ENCODE measurements around the gene SLC9A1.

The SLC9A1 gene

GRCh38 chr1:27124405-27124804, 30.5 kb downstream of the SLC9A1 start:
- H3K9me3 ChIP-seq (ENCODE audit: severe bottlenecking): no peaks in the 10 kb centered on the region
- ATAC-seq (ENCODE audit: low read depth): no peak
- TF ChIP-seq, protein P1, sequence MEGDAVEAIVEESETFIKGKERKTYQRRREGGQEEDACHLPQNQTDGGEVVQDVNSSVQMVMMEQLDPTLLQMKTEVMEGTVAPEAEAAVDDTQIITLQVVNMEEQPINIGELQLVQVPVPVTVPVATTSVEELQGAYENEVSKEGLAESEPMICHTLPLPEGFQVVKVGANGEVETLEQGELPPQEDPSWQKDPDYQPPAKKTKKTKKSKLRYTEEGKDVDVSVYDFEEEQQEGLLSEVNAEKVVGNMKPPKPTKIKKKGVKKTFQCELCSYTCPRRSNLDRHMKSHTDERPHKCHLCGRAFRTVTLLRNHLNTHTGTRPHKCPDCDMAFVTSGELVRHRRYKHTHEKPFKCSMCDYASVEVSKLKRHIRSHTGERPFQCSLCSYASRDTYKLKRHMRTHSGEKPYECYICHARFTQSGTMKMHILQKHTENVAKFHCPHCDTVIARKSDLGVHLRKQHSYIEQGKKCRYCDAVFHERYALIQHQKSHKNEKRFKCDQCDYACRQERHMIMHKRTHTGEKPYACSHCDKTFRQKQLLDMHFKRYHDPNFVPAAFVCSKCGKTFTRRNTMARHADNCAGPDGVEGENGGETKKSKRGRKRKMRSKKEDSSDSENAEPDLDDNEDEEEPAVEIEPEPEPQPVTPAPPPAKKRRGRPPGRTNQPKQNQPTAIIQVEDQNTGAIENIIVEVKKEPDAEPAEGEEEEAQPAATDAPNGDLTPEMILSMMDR (IDR thresholded peaks at IDR 0.05; ENCODE audit: poor library complexity, severe bottlenecking): no peak
- no peak for DNase-seq (ENCODE audit: low spot score)
- H3K4me1 ChIP-seq (ENCODE audit: insufficient read depth, poor library complexity, severe bottlenecking): peaks cover 9% of the 10 kb centered on the region
- no peak overlapping the region for H3K4me3 ChIP-seq (ENCODE audit: severe bottlenecking)
- H3K36me3 ChIP-seq (ENCODE audit: low read depth): peaks cover 13% of the 10 kb centered on the region
- no peak overlapping the region for H3K27ac ChIP-seq (ENCODE audit: poor library complexity, severe bottlenecking)
- no peaks in the 10 kb centered on the region for H3K27me3 ChIP-seq (ENCODE audit: insufficient read depth, poor library complexity, severe bottlenecking)

DNA sequence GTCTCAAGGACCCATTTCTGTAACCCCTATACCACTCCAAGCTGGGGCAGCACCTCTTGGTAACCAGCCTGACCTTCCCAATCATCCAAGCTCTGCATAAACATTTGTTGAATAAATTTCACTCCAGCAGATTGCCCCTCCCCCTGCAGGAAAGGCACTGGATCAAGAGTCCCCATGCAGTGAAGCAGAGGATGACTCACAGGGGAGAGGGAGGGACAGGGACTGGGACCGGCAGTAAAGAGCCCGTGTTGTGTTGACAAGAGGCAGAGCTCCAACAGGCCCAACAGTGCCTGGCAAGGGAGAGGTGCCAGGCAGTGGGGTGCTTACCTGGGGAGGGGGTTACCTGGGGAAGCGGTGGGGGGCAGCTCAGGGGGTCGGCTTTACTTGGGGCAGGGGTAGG, 32.3 kb downstream of the SLC9A1 start:
- TF ChIP-seq, protein P1 (IDR thresholded peaks at IDR 0.05; ENCODE audit: poor library complexity, severe bottlenecking): no peak
- Histone ChIP-seq H3K4me3 (ENCODE audit: severe bottlenecking) (no peak overlapping the region), H3K27ac (ENCODE audit: poor library complexity, severe bottlenecking) (peak overlapping the region; percentile 19), H3K9me3 (ENCODE audit: severe bottlenecking) (no peaks in the 10 kb centered on the region), H3K27me3 (ENCODE audit: insufficient read depth, poor library complexity, severe bottlenecking) (no peaks in the 10 kb centered on the region), H3K36me3 (ENCODE audit: low read depth) (peaks cover 11% of the 10 kb centered on the region), H3K4me1 (ENCODE audit: insufficient read depth, poor library complexity, severe bottlenecking) (peaks cover 17% of the 10 kb centered on the region)
- no peak for DNase-seq (ENCODE audit: low spot score)
- peak; percentile 76 for ATAC-seq (ENCODE audit: low read depth)

DNA sequence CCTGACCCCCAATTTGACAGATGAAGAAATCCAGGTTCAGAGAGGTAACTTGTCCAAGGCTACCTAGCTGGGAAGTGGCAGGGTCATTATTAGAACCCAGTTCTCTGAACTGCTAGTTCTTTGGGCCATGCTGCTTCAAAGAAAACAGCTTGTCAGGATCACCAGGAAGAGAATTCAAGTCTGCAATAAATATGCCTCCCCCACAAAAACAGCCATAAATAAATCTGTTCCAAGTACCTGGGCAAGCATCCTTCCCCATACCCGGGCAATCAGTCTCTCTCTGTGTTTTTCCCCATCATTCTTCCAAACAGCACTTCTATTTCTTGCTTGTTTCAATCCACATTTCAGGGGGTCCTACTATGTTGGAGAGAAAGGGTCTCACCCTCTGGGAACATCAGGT, 34.1 kb downstream of the SLC9A1 start:
- Histone ChIP-seq H3K27ac (ENCODE audit: poor library complexity, severe bottlenecking) (no peak overlapping the region), H3K4me3 (ENCODE audit: severe bottlenecking) (no peak overlapping the region), H3K36me3 (ENCODE audit: low read depth) (0 out of 2 replicates have a peak, but pooled peaks cover 4% of the 10 kb centered on the region), H3K27me3 (ENCODE audit: insufficient read depth, poor library complexity, severe bottlenecking) (no peaks in the 10 kb centered on the region), H3K4me1 (ENCODE audit: insufficient read depth, poor library complexity, severe bottlenecking) (peaks cover 23% of the 10 kb centered on the region), H3K9me3 (ENCODE audit: severe bottlenecking) (no peaks in the 10 kb centered on the region)
- DNase-seq (ENCODE audit: low spot score): no peak
- TF ChIP-seq, protein P1 (IDR thresholded peaks at IDR 0.05; ENCODE audit: poor library complexity, severe bottlenecking): no peak
- ATAC-seq (ENCODE audit: low read depth): no peak

DNA sequence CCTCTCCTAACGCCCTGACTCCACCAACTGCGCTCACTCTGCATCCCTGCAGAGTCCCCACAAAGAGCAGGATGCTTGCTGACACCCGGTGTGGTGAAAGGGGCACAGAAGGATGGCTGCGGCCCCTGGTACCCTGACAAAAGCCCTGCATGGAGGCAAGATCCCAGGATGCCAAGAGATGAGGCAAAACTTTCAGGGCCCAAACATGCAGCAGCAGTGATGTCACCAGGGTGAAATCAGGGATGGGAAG, 36.6 kb downstream of the SLC9A1 start:
- peaks cover 10% of the 10 kb centered on the region for H3K36me3 ChIP-seq (ENCODE audit: low read depth)
- no peak overlapping the region for H3K4me3 ChIP-seq (ENCODE audit: severe bottlenecking)
- ATAC-seq (ENCODE audit: low read depth) (no peak), DNase-seq (ENCODE audit: low spot score) (no peak)
- peaks cover 23% of the 10 kb centered on the region for H3K4me1 ChIP-seq (ENCODE audit: insufficient read depth, poor library complexity, severe bottlenecking)
- peak overlapping the region; percentile 34 for H3K27ac ChIP-seq (ENCODE audit: poor library complexity, severe bottlenecking)
- H3K9me3 ChIP-seq (ENCODE audit: severe bottlenecking): no peaks in the 10 kb centered on the region
- TF ChIP-seq, protein P1 (IDR thresholded peaks at IDR 0.05; ENCODE audit: poor library complexity, severe bottlenecking): no peak
- H3K27me3 ChIP-seq (ENCODE audit: insufficient read depth, poor library complexity, severe bottlenecking): no peaks in the 10 kb centered on the region

GRCh38 chr1:27117733-27118439, 37.0 kb downstream of the SLC9A1 start:
- DNase-seq (ENCODE audit: low spot score): no peak
- peak; percentile 67 for ATAC-seq (ENCODE audit: low read depth)
- no peaks in the 10 kb centered on the region for H3K27me3 ChIP-seq (ENCODE audit: insufficient read depth, poor library complexity, severe bottlenecking)
- H3K4me1 ChIP-seq (ENCODE audit: insufficient read depth, poor library complexity, severe bottlenecking): peaks cover 20% of the 10 kb centered on the region
- peaks cover 14% of the 10 kb centered on the region for H3K36me3 ChIP-seq (ENCODE audit: low read depth)
- H3K27ac ChIP-seq (ENCODE audit: poor library complexity, severe bottlenecking): peak overlapping the region; percentile 34
- H3K9me3 ChIP-seq (ENCODE audit: severe bottlenecking): no peaks in the 10 kb centered on the region
- TF ChIP-seq, protein P1 (IDR thresholded peaks at IDR 0.05; ENCODE audit: poor library complexity, severe bottlenecking): no peak
- no peak overlapping the region for H3K4me3 ChIP-seq (ENCODE audit: severe bottlenecking)

Measured in RWPE2 (cell line).